Measurements from ENCODE around the gene PFKFB4. TPM values are rescaled to one million over a fixed set of nuclear protein-coding genes. Genes with fewer than 3 reads are reported as not detected.

The PFKFB4 gene
- total RNA-seq, 4 donors from 2014 or later, result 2.3 to 4.9 (median 3.2) TPM

GRCh38 chr3:48473617-48473952, 83.0 kb downstream of the PFKFB4 start:
- DNase-seq, result no peak
- intact Hi-C loops (cut with DNase I), result no loop called here
- no peaks in the 10 kb centered on the region for H3K27me3 ChIP-seq

GRCh38 chr3:48472923-48473616, 83.5 kb downstream of the PFKFB4 start:
- DNase-seq, result peak; percentile 93 to 94
- intact Hi-C loops (cut with DNase I), result no loop called here
- Histone ChIP-seq H3K4me1 (peaks cover 18 to 55% of the 10 kb centered on the region in 2 donors), H3K27ac (peak overlapping the region; percentile 94 to 99 (median 96)), H3K4me3 (replicated peaks in 1 of 3) (peak overlapping the region; percentile 46 to 78 (median 55)), H3K36me3 (peaks cover 11 to 13% of the 10 kb centered on the region in 2 donors), H3K9me3 (no peaks in the 10 kb centered on the region), H3K27me3 (no peaks in the 10 kb centered on the region)
- WGBS, 2 donors, result 6% methylated on average over 16 to 17 of the region's 17 CpGs
- TF ChIP-seq CTCF (IDR thresholded peaks at IDR 0.05), result peak in 5 of 6 experiments; percentile 20 to 43 (median 33)
- peak in 1 of 2 donors; percentile 78 for TF ChIP-seq POLR2A (IDR thresholded peaks at IDR 0.05)

More at GRCh38 chr3:48473617-48473952, 83.0 kb downstream of the PFKFB4 start:
- Histone ChIP-seq H3K36me3 (peaks cover 10% of the 10 kb centered on the region in 2 donors), H3K4me1 (peaks cover 18 to 49% of the 10 kb centered on the region in 2 donors), H3K27ac (peak overlapping the region; percentile 94 to 99 (median 96)), H3K9me3 (no peaks in the 10 kb centered on the region), H3K4me3 (replicated peaks in 1 of 3) (no peak overlapping the region)
- TF ChIP-seq POLR2A (IDR thresholded peaks at IDR 0.05) (no peak), CTCF (IDR thresholded peaks at IDR 0.05) (no peak)
- WGBS, 2 donors, result 74 to 82% methylated on average over 5 of the region's 5 CpGs

GRCh38 chr3:48472673-48472922, 84.0 kb downstream of the PFKFB4 start:
- no peaks in the 10 kb centered on the region for H3K27me3 ChIP-seq
- H3K27ac ChIP-seq, result peak overlapping the region; percentile 94 to 99 (median 96)
- no peaks in the 10 kb centered on the region for H3K9me3 ChIP-seq
- 5 to 6% methylated on average over 3 to 5 of the region's 5 CpGs for WGBS, 2 donors
- H3K4me1 ChIP-seq, result peaks cover 18 to 59% of the 10 kb centered on the region in 2 donors
- peak overlapping the region; percentile 46 to 78 (median 55) for H3K4me3 ChIP-seq (replicated peaks in 1 of 3)
- DNase-seq, result peak in 1 of 2 donors; percentile 28
- H3K36me3 ChIP-seq, result peaks cover 11 to 13% of the 10 kb centered on the region in 2 donors
- TF ChIP-seq POLR2A (IDR thresholded peaks at IDR 0.05), result no peak
- TF ChIP-seq CTCF (IDR thresholded peaks at IDR 0.05), result no peak
- intact Hi-C loops (cut with DNase I), result no loop called here

GRCh38 chr3:48470286-48470685, 86.3 kb downstream of the PFKFB4 start:
- Histone ChIP-seq H3K4me1 (peaks cover 33 to 79% of the 10 kb centered on the region in 2 donors), H3K4me3 (replicated peaks in 1 of 3) (no peak overlapping the region), H3K27ac (peak overlapping the region in 1 of 3 donors; percentile 99), H3K9me3 (no peaks in the 10 kb centered on the region), H3K27me3 (no peaks in the 10 kb centered on the region), H3K36me3 (peaks cover 13 to 14% of the 10 kb centered on the region in 2 donors)
- DNase-seq, result no peak
- TF ChIP-seq CTCF (IDR thresholded peaks at IDR 0.05), result no peak
- no peak for TF ChIP-seq POLR2A (IDR thresholded peaks at IDR 0.05)
- intact Hi-C loops (cut with DNase I), result no loop called here
- 60% methylated on average over 1 of the region's 1 CpG; no CpG with 5 or more reads in 1 of the 2 donors for WGBS, 2 donors
